HCT116 (cell line): ENCODE data around the gene NCOA5. TPM values are rescaled to one million over a fixed set of nuclear protein-coding genes. Genes with fewer than 3 reads are reported as not detected.

Experiments used
- ATAC-seq: fragments of 200-7000 bp; cut with Tn5 transposase; 2 replicates; pipeline ENCODE4 v1.9.1; 2020; ENCODE audit warnings: mild to moderate bottlenecking, moderate library complexity
- BruUV-seq: library from RNA; stranded (reverse); fragments of 400-500 nt; replicated peaks from 2 replicates; lab custom pipeline; 2021; lab: Mats Ljungman, UMichigan
- CTCF ChIA-PET: fragments of 300-600 bp; sonication (Branson Sonifier 250); formaldehyde crosslinking; loops from one replicate; lab custom pipeline; 2021; ENCODE audit warnings: antibody characterized with exemption; lab: Charles Lee
- POLR2A ChIA-PET: fragments of 300-600, 350-600 bp; sonication (Branson Sonifier 250); formaldehyde crosslinking; loops from one replicate; lab custom pipeline; 2021; ENCODE audit warnings: antibody characterized with exemption; lab: Charles Lee
- RAD21 ChIA-PET, 2 experiments: fragments of 300-600 bp; sonication (Branson Sonifier 250); formaldehyde crosslinking; loops; one replicate each; lab custom pipeline; 2023; ENCODE audit warnings: low total read pairs in 2 of 2; ENCODE audit not compliant: uncharacterized antibody in 2 of 2, unreplicated experiment in 2 of 2, low non-redundant PET in 1 of 2; lab: Charles Lee
- DNase-seq: peaks from one replicate; pipeline ENCODE4 v3.0.0-alpha.2; 2010; ENCODE audit warnings: low read depth, low spot score
- H2AFZ ChIP-seq: fragments of 200-600 bp; shearing (Covaris generic), sonication (generic); 2 replicates; pipeline ENCODE4 v1.6.1; 2017; ENCODE audit warnings: low read depth, mixed run types, mixed read lengths, antibody characterized with exemption, low read length; ENCODE audit not compliant: poor library complexity, severe bottlenecking
- H3K27ac ChIP-seq: 2 replicates; pipeline ENCODE4 v1.5.1; 2012; ENCODE audit warnings: low read depth, low read length
- H3K27me3 ChIP-seq: fragments of 200-600 bp; sonication (generic); 2 replicates; pipeline ENCODE4 v1.6.1; 2016; ENCODE audit warnings: mixed run types, low read length, mixed read lengths; ENCODE audit not compliant: insufficient read depth
- H3K36me3 ChIP-seq, 2 experiments: fragments of 200-500 bp in 1 of 2; fragments of 200-600 bp in 1 of 2; sonication (Bioruptor generic) in 1 of 2; sonication (generic) in 1 of 2; 2 replicates each; pipeline versions ENCODE4 v1.5.1 to v1.6.1; 2014 to 2016; ENCODE audit warnings: low read length in 2 of 2, inconsistent platforms in 1 of 2, mixed read lengths in 1 of 2, mixed run types in 1 of 2; ENCODE audit not compliant: insufficient read depth in 2 of 2, control insufficient read depth in 1 of 2
- H3K4me1 ChIP-seq, 2 experiments: fragments of 200-600 bp in 1 of 2; sonication (generic) in 1 of 2; 2 replicates each; pipeline versions ENCODE4 v1.5.1 to v1.6.1; 2012 to 2017; ENCODE audit warnings: low read length in 2 of 2, inconsistent platforms in 1 of 2, mild to moderate bottlenecking in 1 of 2, mixed read lengths in 1 of 2, mixed run types in 1 of 2, moderate library complexity in 1 of 2; ENCODE audit not compliant: insufficient read depth in 2 of 2, control insufficient read depth in 1 of 2
- H3K4me2 ChIP-seq: fragments of 200-600 bp; sonication (generic); 2 replicates; pipeline ENCODE4 v1.6.1; 2017; ENCODE audit warnings: mixed run types, low read length, mixed read lengths
- H3K4me3 ChIP-seq, 2 experiments: fragments of 200-600 bp in 1 of 2; sonication (generic) in 1 of 2; replicated peaks in 1 of 2; 2 replicates each; pipeline ENCODE4 v1.5.1; 2011 to 2016; ENCODE audit warnings: low read length in 2 of 2, control low read depth in 1 of 2, low read depth in 1 of 2, mild to moderate bottlenecking in 1 of 2, mixed read lengths in 1 of 2, mixed run types in 1 of 2
- H3K79me2 ChIP-seq: fragments of 200-600 bp; sonication (generic); 2 replicates; pipeline ENCODE4 v1.6.1; 2017; ENCODE audit warnings: mild to moderate bottlenecking, mixed run types, low read length, moderate library complexity, mixed read lengths; ENCODE audit not compliant: insufficient read depth
- H3K9ac ChIP-seq: fragments of 200-600 bp; sonication (generic); 2 replicates; pipeline ENCODE4 v1.6.1; 2016; ENCODE audit warnings: low read length, mixed read lengths
- H3K9me2 ChIP-seq: fragments of 200-600 bp; sonication (generic), shearing (Covaris generic); 2 replicates; pipeline ENCODE4 v1.6.1; 2017; ENCODE audit warnings: mixed run types, mild to moderate bottlenecking, moderate library complexity; ENCODE audit not compliant: insufficient read depth
- H3K9me3 ChIP-seq, 2 experiments: fragments of 200-500 bp in 1 of 2; fragments of 200-600 bp in 1 of 2; sonication (Bioruptor generic) in 1 of 2; sonication (generic) in 1 of 2; 2 replicates each; pipeline ENCODE4 v1.6.1; 2014 to 2017; ENCODE audit warnings: low read length in 2 of 2, mixed read lengths in 2 of 2, inconsistent platforms in 1 of 2, low read depth in 1 of 2, mild to moderate bottlenecking in 1 of 2, mixed run types in 1 of 2, moderate library complexity in 1 of 2; ENCODE audit not compliant: control insufficient read depth in 1 of 2, insufficient read depth in 1 of 2
- H4K20me1 ChIP-seq: fragments of 200-600 bp; sonication (generic), shearing (Covaris generic); 2 replicates; pipeline ENCODE4 v1.6.1; 2017; ENCODE audit warnings: mixed run types, mild to moderate bottlenecking, moderate library complexity; ENCODE audit not compliant: insufficient read depth
- CEBPB ChIP-seq: IDR thresholded peaks from 2 replicates; pipeline ENCODE4 v1.6.1; 2012; ENCODE audit warnings: low read depth
- EGR1 ChIP-seq: IDR thresholded peaks from 2 replicates; pipeline ENCODE4 v1.6.1; 2012; ENCODE audit warnings: low read depth
- ELF1 ChIP-seq: IDR thresholded peaks from 2 replicates; pipeline ENCODE4 v1.6.1; 2012; ENCODE audit warnings: low read depth, borderline replicate concordance
- EZH2phosphoT487 ChIP-seq: fragments of 200-600 bp; IDR thresholded peaks from 2 replicates; pipeline ENCODE4 v1.6.1; 2018; ENCODE audit warnings: antibody characterized with exemption, borderline replicate concordance
- FOSL1 ChIP-seq: IDR thresholded peaks from 2 replicates; pipeline ENCODE4 v1.6.1; 2012; ENCODE audit warnings: low read depth
- JUND ChIP-seq: IDR thresholded peaks from 2 replicates; pipeline ENCODE4 v1.6.1; 2012
- SIN3A ChIP-seq: IDR thresholded peaks from 2 replicates; pipeline ENCODE4 v1.6.1; 2012; ENCODE audit warnings: low read depth
- SP1 ChIP-seq: IDR thresholded peaks from 2 replicates; pipeline ENCODE4 v1.6.1; 2012; ENCODE audit warnings: low read depth
- TCF7L2 ChIP-seq: IDR thresholded peaks from 2 replicates; pipeline ENCODE4 v1.7.0; 2011; ENCODE audit warnings: borderline replicate concordance, inconsistent platforms; ENCODE audit not compliant: insufficient read depth, insufficient read length; ENCODE audit errors: extremely low read depth
- ZFX ChIP-seq: fragments of 450-650 bp; IDR thresholded peaks from 2 replicates; pipeline ENCODE4 v1.6.1; 2017
- ZNF274 ChIP-seq: fragments of 200-500 bp; sonication (Bioruptor generic); IDR thresholded peaks from 2 replicates; pipeline ENCODE4 v1.6.1; 2014; ENCODE audit warnings: mild to moderate bottlenecking, low read depth, low read length, inconsistent platforms
- intact Hi-C: fragments of 100-400 bp; cut with micrococcal nuclease; formaldehyde crosslinking; loops from 2 replicates; pipeline ENCODE4 v1.10.0; 2022
- total RNA-seq: library from RNA; stranded (reverse); gene quantifications from one replicate; pipeline ENCODE4 v1.2.1, GENCODE V29; 2021; ENCODE audit not compliant: unreplicated experiment
- TF ChIP-seq, protein P1 (sequence below): IDR thresholded peaks from 2 replicates; pipeline ENCODE4 v1.6.1; 2011; ENCODE audit warnings: mild to moderate bottlenecking, low read length, moderate library complexity; ENCODE audit not compliant: insufficient replicate concordance; ENCODE audit errors: extremely low read depth
- TF ChIP-seq, protein P2 (sequence below), 3 experiments: fragments of 200-600 bp in 1 of 3; sonication (generic) in 1 of 3; IDR thresholded peaks in 2 of 3; conservative IDR thresholded peaks in 1 of 3; 2 replicates each; pipeline ENCODE4 v1.5.1; 2012 to 2017; ENCODE audit warnings: low read depth in 2 of 3, low read length in 2 of 3, antibody characterized with exemption in 1 of 3, borderline replicate concordance in 1 of 3, control low read depth in 1 of 3, mild to moderate bottlenecking in 1 of 3, mixed read lengths in 1 of 3, mixed run types in 1 of 3, moderate library complexity in 1 of 3; ENCODE audit not compliant: insufficient read depth in 1 of 3

NCOA5 gene
- total RNA-seq, 1 experiment from 2014 or later: 31.6 TPM

DNA sequence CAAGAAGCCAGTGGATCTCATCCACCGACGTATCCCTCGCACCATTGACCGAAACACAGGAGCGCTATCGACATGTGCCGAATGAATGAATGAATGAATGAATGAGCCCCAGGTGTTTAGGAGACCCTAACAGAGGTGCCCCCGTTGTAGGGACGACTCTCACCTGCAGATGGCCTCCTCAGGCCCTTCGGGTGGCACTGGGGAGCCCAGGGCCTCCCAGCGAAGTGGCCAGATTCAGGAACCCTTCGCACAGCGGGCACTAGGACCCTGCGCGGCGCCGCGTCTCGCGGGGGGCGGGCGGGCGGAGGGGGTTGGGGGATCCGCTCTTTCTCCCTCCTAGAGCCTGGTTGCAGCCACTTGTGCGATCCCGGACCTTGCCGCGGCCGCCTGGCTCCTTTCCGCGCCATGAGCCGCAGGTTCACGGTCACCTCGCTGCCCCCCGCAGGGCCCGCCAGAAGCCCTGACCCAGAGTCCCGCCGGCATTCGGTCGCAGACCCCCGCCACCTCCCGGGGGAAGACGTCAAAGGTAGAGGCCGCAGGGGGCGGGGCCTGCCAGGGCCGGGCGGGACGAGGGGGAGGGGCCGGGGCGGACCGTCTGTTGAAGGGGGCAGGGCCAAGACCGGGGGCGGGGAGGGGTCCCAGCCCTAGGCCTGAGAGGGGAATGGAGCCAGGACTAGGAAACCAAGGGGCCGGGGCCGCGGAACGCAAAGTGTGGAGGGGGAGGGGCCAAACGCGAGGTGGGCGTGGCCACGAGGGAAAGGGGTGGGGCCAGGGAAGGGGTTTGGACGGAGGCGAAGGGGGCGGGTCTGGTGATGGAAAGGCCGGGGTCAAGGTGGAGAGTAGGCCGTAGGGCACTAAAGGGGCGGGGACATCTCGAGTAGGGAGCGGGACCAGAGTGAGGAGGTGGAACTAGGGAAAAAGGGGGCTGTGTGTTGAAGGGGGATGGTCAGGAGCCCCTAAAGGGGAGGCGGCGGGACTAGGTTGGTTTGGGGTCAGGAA, 68.1 kb downstream of the NCOA5 start:
- intact Hi-C loops: loop anchor here (2.0 to 10.0 kb wide), 2 partner anchors 153 to 303 kb away; no protein-coding TSS in a partner anchor
- Histone ChIP-seq H3K27ac (no peak overlapping the region), H3K4me1 (peaks cover 0 to 16% of the 10 kb centered on the region in 2 experiments; a peak in 2 of 4 replicates)
- TF ChIP-seq SP1: no peak
- TF ChIP-seq TCF7L2: peak; percentile 29
- TF ChIP-seq, all 23 proteins: peak for 1
- Histone ChIP-seq H3K9ac (no peak overlapping the region), H3K4me2 (peak overlapping the region; percentile 88), H4K20me1 (no peaks in the 10 kb centered on the region), H3K27me3 (peaks cover 20% of the 10 kb centered on the region; the same call in 1 of the 2 replicates), H3K36me3 (no peaks in the 10 kb centered on the region), H3K79me2 (no peaks in the 10 kb centered on the region), H3K9me2 (no peaks in the 10 kb centered on the region), H2AFZ (no peak overlapping the region), H3K4me3 (peak overlapping the region; percentile 45 to 55), H3K9me3 (no peaks in the 10 kb centered on the region)
- RAD21 ChIA-PET: interaction anchor here (0.8 to 1.0 kb wide), 2 partner anchors 107 to 327 kb away, joined by 3 read pairs; no protein-coding TSS in a partner anchor
- CTCF ChIA-PET: interaction anchor here (0.7 to 1.6 kb wide), 8 partner anchors 8 to 417 kb away, joined by 3 to 15 read pairs (median 5); no protein-coding TSS in a partner anchor
- POLR2A ChIA-PET: interaction anchor here (0.9 kb wide), 1 partner anchor 51 kb away, joined by 3 read pairs; no protein-coding TSS in a partner anchor
- BruUV-seq: no TSS peak
- ATAC-seq (peak; percentile 65), DNase-seq (no peak)

DNA sequence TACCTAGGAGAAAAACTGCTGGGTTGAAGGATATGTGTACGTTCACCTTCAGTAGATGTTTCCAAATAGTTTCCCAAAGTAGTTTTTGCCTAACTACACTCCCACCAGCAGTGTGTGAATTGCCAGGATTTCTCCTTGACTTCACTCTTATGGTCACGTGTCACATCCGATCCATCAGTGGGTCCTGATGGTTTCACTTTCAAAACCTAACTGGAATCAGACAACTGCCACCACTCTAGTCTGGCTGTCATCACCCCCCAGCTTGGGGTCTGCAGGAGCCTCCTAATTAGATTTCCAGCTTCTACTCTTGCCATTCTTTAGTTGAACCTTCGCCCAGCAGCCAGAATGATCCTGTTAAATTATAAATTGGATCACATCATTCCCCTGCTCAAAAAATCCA, 69.2 kb downstream of the NCOA5 start:
- no peaks in the 10 kb centered on the region for H3K9me2 ChIP-seq
- BruUV-seq: no TSS peak
- H3K4me3 ChIP-seq: no peak overlapping the region
- intact Hi-C loops: loop anchor here (10.0 kb wide), 1 partner anchor 304 kb away; no protein-coding TSS in a partner anchor
- no peak overlapping the region for H3K27ac ChIP-seq
- ChIA-PET RAD21 (no interaction called here), POLR2A (no interaction called here), CTCF (no interaction called here)
- H2AFZ ChIP-seq: no peak overlapping the region
- ATAC-seq: no peak
- peaks cover 9% of the 10 kb centered on the region; the same call in 1 of the 2 replicates for H3K27me3 ChIP-seq
- H3K79me2 ChIP-seq: no peaks in the 10 kb centered on the region
- no peak for DNase-seq
- H3K4me2 ChIP-seq: no peak overlapping the region
- peaks cover 0 to 16% of the 10 kb centered on the region in 2 experiments; a peak in 2 of 4 replicates for H3K4me1 ChIP-seq
- no peaks in the 10 kb centered on the region for H3K9me3 ChIP-seq
- no peak overlapping the region for H3K9ac ChIP-seq
- no peaks in the 10 kb centered on the region for H4K20me1 ChIP-seq
- H3K36me3 ChIP-seq: no peaks in the 10 kb centered on the region
- TF ChIP-seq EZH2phosphoT487 (no peak), FOSL1 (no peak), ZFX (no peak), SIN3A (no peak), EGR1 (no peak), ZNF274 (no peak), TCF7L2 (no peak), CEBPB (no peak), ELF1 (no peak), JUND (no peak)
- TF ChIP-seq, protein P1, sequence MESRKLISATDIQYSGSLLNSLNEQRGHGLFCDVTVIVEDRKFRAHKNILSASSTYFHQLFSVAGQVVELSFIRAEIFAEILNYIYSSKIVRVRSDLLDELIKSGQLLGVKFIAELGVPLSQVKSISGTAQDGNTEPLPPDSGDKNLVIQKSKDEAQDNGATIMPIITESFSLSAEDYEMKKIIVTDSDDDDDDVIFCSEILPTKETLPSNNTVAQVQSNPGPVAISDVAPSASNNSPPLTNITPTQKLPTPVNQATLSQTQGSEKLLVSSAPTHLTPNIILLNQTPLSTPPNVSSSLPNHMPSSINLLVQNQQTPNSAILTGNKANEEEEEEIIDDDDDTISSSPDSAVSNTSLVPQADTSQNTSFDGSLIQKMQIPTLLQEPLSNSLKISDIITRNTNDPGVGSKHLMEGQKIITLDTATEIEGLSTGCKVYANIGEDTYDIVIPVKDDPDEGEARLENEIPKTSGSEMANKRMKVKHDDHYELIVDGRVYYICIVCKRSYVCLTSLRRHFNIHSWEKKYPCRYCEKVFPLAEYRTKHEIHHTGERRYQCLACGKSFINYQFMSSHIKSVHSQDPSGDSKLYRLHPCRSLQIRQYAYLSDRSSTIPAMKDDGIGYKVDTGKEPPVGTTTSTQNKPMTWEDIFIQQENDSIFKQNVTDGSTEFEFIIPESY: no peak
- TF ChIP-seq, protein P2, sequence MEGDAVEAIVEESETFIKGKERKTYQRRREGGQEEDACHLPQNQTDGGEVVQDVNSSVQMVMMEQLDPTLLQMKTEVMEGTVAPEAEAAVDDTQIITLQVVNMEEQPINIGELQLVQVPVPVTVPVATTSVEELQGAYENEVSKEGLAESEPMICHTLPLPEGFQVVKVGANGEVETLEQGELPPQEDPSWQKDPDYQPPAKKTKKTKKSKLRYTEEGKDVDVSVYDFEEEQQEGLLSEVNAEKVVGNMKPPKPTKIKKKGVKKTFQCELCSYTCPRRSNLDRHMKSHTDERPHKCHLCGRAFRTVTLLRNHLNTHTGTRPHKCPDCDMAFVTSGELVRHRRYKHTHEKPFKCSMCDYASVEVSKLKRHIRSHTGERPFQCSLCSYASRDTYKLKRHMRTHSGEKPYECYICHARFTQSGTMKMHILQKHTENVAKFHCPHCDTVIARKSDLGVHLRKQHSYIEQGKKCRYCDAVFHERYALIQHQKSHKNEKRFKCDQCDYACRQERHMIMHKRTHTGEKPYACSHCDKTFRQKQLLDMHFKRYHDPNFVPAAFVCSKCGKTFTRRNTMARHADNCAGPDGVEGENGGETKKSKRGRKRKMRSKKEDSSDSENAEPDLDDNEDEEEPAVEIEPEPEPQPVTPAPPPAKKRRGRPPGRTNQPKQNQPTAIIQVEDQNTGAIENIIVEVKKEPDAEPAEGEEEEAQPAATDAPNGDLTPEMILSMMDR (IDR thresholded peaks at IDR 0.05 in 2 of 3, conservative IDR thresholded peaks at IDR 0.05 in 1 of 3; ENCODE audit: borderline replicate concordance in 1 of 3, insufficient read depth in 1 of 3, low read depth in 2 of 3, low read length in 2 of 3): no peak
